A549 (cell line): ENCODE results near the gene TOPORS.

Experiments
- CTCF ChIP-seq: fragments of >200 bp; sonication (Bioruptor Twin); formaldehyde crosslinking; IDR thresholded peaks from 3 replicates; pipeline ENCODE4 v1.5.1; 2016
- MAZ ChIP-seq: fragments of 150-350 bp; IDR thresholded peaks from 2 replicates; pipeline ENCODE4 v1.6.1; 2014; ENCODE audit warnings: antibody characterized with exemption, low read depth, low read length, borderline replicate concordance
- RAD21 ChIP-seq, 2 experiments: fragments of >200 bp in 1 of 2; sonication (Bioruptor Twin) in 1 of 2; formaldehyde crosslinking in 1 of 2; IDR thresholded peaks in 1 of 2; conservative IDR thresholded peaks in 1 of 2; 2 replicates in 1 of 2; 3 replicates in 1 of 2; pipeline ENCODE4 v1.6.1; 2012 to 2018; ENCODE audit warnings: inconsistent platforms in 1 of 2
- REST ChIP-seq: fragments of 200-600 bp; sonication (generic); IDR thresholded peaks from 2 replicates; pipeline ENCODE4 v1.6.1; 2016; ENCODE audit warnings: antibody characterized with exemption, mild to moderate bottlenecking, moderate library complexity

- TF ChIP-seq REST (no peak), CTCF (no peak), RAD21 (conservative IDR thresholded peaks at IDR 0.05 in 1 of 2, IDR thresholded peaks at IDR 0.05 in 1 of 2) (no peak), MAZ (no peak)
These were observed 49.4 kb downstream of the TOPORS start for GRCh38 chr9:32503008-32503407.
